ENCODE data around the gene RASL11A.

DNA sequence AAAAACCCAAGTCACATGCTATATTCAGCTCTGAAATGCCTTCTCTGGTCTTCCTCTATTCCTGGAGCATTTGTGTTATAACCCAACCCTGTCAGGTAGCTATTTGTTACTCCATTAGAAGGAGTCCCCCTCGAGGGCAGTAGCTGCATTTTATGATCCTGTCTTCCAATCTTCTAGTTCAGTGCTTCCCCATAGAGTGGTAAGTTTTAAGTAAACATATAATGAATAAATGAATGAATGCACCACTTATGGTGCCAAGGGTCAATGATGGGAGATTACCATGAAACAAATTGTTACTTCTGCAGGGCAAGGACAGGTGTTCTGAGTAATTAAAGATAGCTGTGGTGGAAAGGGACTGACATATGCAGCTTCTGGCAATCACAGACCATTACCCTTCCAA, 4.0 kb downstream of the RASL11A start:
- TF ChIP-seq, protein P1, sequence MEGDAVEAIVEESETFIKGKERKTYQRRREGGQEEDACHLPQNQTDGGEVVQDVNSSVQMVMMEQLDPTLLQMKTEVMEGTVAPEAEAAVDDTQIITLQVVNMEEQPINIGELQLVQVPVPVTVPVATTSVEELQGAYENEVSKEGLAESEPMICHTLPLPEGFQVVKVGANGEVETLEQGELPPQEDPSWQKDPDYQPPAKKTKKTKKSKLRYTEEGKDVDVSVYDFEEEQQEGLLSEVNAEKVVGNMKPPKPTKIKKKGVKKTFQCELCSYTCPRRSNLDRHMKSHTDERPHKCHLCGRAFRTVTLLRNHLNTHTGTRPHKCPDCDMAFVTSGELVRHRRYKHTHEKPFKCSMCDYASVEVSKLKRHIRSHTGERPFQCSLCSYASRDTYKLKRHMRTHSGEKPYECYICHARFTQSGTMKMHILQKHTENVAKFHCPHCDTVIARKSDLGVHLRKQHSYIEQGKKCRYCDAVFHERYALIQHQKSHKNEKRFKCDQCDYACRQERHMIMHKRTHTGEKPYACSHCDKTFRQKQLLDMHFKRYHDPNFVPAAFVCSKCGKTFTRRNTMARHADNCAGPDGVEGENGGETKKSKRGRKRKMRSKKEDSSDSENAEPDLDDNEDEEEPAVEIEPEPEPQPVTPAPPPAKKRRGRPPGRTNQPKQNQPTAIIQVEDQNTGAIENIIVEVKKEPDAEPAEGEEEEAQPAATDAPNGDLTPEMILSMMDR (conservative IDR thresholded peaks at IDR 0.05; ENCODE audit: low read length): no peak
- no peak for TF ChIP-seq EZH2phosphoT487 (IDR thresholded peaks at IDR 0.05; ENCODE audit: borderline replicate concordance)
